Measurements from ENCODE around the gene MYL2. TPM values are rescaled to one million over a fixed set of nuclear protein-coding genes. Genes with fewer than 3 reads are reported as not detected.
"Not testable (repeated sequence)": the region's sequence is repeated elsewhere in the genome, so short reads cannot be mapped to it uniquely, and the experiment has no call there.

The MYL2 gene, protein sequence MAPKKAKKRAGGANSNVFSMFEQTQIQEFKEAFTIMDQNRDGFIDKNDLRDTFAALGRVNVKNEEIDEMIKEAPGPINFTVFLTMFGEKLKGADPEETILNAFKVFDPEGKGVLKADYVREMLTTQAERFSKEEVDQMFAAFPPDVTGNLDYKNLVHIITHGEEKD
- polyA plus RNA-seq (ENCODE audit: insufficient read depth in 1 of 5, insufficient read length in 5 of 5, low replicate concordance in 1 of 5), result 10 to 100 TPM in 1 of 5 donors, 1 to 10 TPM in 1, under 1 TPM in 1, not detected in 2; 0.60 to 40.4 (median 1.1) TPM
- long read RNA-seq, donor 1, result 0 reads
- long read RNA-seq, donor 2, result 0 reads
- long read RNA-seq, donor 3, transcript MYL2-201 (7 exons, 807 nt), result major isoform, 9 of 9 reads
- long read RNA-seq, donor 3, partial matches to known transcripts, result 0 of 9 reads
- long read RNA-seq, donor 3, other reads (novel, unspliced or antisense), result 0 of 9 reads
- long read RNA-seq, donor 4, result 0 reads
- long read RNA-seq, donor 5, partial matches to known transcripts, result 0 of 2 reads
- long read RNA-seq, donor 5, other reads (novel, unspliced or antisense), result 0 of 2 reads
- long read RNA-seq, donor 6, partial matches to known transcripts, result 0 of 2 reads
- long read RNA-seq, donor 6, other reads (novel, unspliced or antisense), result 0 of 2 reads
- long read RNA-seq, donor 7, partial matches to known transcripts, result 0 of 1 reads
- long read RNA-seq, donor 7, other reads (novel, unspliced or antisense), result 0 of 1 reads
- long read RNA-seq, donor 8, result 0 reads

DNA sequence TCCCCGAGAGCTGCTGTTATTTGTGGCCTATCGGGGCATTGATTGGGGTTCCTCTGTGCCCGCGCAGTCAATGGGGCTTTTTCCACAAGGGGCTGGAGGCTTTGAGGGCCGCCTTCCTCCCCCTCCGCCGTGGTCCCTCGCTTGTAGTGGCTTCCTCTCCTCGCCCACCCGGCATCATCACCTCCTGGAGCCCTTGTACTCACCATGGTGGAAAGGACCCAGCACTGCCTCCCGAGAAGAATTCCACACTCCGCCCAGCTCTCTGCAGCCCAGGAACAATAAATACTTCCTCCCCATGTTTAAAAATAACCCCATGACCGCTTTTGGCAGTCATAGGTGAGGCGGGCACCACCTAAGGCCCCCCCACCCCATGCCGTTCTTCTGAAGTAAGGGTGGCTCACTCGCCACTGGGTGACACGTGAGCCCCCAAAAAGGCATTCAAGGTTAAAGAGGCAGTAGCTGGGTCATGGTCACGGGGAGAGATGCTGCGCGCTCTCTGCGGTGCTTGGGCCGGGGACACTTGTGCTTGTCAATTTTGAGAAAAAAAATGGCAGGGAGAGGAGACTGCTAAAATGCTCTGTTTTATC is at the start of gene MYL2:
Gene MYL2 (minus strand): TSS at position 256 of the 587 bp plus-strand sequence. CDS start 50 bp downstream, at position 206.
- no peak for DNase-seq

DNA sequence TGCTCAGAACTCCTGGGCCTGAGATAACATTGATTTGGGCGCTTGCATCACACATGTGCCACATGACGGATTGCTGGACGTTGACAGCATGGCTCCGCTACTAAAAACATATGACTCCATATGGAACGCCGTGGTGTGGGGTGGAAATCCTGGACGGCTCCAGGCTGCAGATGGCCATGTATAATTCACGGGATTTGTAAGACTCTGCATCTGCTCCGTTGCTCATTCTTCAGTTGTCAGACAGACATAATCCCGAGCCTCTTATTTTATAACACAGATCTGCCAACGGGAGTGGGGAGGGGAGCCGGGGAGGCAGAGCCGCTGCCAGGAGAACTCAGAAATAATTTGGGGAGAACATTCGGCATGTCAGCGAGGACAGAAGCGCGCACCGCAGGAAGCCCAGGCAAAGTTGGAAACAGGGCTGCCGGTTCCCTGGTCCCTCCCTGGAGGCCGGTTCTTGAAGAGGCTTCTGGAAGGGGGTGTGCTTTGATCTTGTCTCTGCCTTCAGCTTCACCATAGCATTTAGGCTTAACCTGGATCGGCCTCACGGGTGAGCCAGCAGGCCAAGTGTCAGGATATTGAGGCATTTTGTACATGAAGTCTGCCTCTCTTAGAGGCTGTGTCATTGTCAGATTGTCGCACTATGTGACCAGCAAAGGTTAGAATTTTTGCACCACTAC is 45.8 kb upstream of the MYL2 start:
- DNase-seq, result peak; percentile 5 to 14

DNA sequence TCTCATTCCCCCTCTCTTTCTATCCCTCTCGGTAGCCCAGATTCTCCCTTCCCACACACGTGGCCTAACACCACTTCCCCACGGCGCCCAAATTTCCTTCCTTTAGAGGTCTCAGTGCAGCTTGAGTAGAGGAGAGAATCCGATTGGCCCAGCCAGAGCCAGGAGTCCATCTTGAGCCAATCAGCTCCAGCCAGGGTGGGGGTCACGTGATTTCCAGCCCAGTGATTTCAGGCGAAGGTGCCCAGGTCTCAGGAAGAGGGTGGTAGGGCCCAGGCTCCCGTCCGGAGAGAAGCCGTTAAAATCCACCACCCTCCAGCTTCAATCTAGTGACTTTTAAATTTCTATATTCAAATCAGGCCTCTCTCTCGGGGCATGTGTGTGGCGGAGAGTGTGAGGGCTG is 45.2 kb upstream of the MYL2 start:
- DNase-seq, result no peak

DNA sequence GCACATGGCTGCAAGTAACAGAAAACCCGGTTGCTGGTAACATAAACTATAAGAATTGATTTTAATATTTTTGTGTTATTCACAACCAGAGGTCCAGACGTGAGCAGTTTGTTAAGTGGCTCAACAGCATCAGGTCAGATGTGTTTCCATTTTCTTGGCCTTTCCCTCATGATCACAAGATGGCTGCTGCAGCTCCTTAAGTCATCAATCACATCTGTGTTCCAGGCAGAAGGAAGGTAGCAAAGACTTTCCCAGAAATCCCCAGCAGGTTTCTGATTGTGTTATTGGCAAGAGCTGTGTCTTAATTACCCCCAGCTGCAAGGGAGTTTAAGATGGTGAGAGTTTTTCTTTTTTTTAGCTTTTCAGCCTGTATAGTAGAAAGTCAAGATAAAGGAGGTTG is 40.4 kb upstream of the MYL2 start:
- no peak for DNase-seq

DNA sequence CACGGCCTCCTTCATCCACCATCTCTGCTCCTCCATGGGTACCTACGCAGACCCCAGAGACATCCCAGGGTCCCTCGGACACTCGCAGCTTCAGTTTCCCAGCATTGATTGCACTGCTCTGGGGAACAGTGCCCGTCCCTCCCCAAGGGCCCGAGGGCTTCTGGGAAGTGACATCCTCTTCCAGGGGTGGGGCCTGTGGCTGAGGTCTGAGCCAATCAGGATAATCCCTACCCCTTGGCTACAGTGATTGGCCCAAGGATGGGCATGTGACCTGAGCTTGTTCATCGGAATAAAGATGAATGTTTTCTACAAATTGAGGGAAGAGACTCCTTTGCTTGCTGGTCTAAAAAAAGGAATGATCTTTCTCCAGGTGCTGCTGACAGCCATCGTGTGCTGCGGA is 37.3 kb upstream of the MYL2 start:
- DNase-seq, result no peak

DNA sequence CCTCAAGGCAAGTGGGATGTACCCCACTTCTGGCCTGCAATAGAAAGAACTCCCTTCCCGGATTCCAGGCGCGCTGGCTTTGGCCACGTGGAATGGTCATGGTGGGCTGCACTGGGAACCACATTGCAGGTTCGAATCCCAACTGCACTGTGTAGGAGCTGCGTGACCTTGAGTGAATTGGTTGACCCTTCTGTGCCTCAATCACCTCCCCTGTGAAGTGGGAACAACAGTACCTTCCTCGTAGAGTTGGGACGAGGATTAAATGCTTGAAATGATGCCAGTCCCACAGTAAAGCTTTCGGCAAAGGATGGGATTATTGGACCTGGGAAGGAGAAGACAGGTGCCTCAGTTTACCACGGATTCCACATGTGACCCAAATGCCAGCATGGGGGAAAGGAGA is 36.8 kb upstream of the MYL2 start:
- DNase-seq, result no peak

DNA sequence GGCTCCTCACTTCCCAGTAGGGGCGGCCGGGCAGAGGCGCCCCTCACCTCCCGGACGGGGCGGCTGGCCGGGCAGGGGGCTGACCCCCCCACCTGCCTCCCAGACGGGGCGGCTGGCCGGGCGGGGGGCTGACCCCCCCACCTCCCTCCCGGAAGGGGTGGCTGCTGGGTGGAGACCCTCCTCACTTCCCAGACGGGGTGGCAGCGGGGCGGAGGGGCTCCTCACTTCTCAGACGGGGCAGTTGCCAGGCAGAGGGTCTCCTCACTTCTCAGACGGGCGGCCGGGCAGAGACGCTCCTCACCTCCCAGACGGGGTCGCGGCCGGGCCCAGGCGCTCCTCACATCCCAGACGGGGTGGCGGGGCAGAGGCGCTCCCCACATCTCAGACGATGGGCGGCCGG is 30.5 kb upstream of the MYL2 start:
- DNase-seq, result not testable (repeated sequence)

DNA sequence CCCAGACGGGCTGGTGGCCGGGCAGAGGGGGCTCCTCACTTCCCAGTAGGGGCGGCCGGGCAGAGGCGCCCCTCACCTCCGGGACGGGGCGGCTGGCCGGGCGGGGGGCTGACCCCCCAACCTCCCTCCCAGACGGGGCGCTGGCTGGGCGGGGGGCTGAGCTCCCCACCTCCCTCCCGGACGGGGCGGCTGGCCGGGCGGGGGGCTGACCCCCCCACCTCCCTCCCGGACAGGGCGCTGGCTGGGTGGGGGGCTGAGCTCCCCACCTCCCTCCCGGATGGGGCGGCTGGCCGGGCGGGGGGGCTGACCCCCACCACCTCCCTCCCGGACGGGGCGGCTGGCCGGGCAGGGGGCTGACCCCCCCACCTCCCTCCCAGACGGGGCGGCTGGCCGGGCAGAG is 30.1 kb upstream of the MYL2 start:
- not testable (repeated sequence) for DNase-seq

DNA sequence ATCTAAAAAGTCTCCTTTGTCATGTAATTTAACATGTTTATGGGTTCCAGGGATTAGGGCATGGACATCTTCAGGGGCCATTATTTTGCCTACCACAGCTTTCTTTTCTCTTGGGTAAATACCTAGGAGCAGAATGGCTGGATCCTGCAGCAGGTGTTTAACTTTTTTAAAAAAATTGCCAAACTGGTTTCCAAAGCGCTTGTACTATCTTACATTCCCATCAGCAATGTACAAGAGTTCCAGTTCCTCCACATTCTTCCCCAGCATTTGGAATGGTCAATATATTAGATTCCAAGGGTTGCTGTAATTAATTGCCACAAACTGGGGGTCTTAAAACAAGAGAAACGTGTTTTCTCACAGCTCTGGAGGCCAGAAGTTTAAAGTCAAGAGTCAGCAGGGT is 27.7 kb upstream of the MYL2 start:
- DNase-seq, result no peak

DNA sequence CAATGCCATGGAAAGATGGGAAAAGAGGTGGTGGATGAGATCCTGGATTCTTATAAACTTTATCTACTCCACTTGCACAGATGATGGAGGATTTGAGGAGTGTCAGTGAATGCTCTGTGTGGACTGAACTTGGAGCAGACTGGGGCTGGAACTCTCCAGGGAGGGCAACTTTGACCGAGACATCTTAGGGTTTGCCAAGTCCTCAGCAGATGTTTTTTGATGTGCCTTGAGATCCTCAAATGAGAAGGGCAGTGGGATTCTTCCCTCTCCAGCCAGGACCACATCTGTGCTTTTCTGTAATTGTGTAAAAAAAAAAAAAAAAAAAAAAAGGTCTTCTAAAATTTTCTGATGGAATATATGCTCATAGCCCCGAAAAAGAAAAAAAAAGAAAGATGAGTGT is 23.0 kb upstream of the MYL2 start:
- no peak for DNase-seq

DNA sequence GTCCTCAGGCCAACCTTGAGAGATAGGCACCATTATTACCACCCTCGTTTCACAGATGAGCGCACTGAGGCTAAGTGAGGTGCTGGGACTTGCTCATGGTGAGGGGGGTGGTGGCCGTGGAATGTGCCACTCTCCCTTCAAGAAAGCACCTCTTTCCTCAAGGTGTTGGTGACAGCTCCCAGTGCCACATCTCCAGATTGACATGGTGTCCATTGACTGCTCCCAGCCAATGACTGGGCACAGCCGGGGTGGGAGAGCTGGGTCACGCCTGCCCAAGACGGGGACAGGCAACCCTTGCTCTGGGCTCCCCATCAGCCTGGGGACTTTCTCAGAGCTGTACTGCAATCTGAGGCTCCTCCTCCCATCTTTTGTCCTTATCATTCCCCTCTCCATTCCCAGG is 21.0 kb upstream of the MYL2 start:
- DNase-seq, result no peak

DNA sequence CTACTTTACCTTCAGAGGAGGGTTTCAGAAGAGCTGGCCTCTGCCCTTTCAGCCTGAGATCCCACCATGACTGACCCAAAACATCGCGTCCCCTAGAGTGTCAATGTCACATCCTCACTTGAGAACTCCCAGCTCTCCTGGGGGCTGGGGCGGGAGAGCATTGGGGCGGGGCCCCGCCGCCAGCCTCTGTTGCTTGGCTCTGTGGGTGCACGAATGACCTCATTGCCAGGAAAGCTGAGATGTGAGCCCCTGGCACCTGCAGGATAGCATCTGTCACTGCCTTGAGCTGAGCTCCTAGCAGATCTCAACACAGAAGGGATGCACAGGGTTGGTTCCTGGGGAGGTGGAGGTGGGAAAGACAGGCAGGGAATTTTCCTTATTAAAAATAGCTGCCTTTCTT is 20.6 kb upstream of the MYL2 start:
- DNase-seq, result no peak

DNA sequence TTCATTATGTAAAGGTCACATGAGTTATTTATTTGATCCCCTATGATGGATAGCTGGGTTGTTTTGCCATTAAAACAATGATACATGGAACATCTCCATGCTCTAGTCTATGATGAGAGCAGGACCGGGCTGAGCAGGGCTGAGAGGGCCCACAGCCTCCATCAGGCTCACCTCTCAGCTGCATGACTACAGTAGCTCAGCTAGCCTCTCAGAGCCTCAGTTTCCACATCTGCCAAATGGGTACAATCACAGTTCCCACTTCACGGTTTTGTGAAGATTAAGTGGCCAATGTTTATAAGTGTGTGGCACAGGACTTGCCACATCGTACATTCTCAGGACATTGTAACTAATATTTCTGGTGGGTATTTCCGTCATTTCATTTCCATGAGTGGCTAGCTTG is 19.9 kb upstream of the MYL2 start:
- no peak for DNase-seq

DNA sequence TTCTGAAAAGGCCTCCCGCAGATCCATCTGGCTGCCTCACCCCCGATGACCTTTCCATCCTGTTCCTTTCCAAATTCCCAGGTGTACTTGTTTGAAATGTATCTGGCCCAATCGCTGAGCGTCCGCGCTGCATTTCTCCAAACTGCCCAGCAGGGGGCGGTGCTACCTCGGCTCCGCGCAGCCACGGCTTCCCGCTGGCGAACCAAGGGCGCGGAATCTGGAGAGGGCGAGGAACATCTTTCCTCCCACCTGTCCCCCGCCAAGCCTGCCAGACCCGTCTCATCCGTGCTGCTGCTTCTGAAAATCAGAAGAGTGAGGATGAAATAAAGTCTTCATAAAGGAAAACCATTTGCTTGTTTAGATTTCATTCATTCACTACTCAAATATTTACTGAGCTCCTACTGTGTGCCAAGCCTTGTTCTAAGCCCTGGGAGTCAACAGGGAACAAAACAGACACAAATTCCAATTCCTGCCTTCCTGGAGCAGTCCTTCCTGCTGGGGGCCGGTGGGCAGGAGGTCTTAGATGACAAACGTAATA is 16.8 kb upstream of the MYL2 start:
- peak; percentile 21 to 42 for DNase-seq

DNA sequence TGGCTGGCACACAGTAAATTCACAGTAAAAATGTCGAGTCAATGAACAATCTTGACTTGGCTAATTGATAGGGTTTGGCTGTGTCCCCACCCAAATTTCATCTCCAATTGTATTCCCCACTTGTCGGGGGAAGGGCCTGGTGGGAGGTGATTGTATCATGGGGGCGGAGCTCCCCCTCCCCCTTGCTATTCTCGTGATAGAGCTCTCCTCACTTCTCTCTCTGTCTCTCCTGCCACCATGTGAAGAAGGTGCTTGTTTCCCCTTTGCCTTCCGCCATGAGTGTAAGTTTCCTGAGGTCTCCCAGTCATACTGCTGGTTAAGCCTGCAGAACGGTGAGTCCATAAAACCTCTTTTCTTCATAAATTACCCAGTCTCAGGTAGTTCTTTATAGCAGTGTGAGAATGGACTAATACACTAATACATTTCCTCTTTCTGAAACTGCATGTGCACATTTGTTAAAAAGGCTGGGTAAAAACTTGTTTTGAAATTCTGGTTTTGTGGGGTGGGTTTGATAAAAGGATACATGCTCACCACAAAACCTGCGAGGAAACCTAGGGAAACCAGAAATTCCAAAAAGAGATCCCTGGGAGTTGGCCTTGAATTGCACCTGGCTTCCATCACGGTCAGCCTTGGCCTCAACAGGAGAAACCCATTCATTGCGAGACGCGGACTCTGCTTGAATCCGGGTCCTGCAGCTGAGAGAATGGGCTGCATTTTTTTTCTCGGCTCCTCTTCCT is 16.2 kb upstream of the MYL2 start:
- no peak for DNase-seq

DNA sequence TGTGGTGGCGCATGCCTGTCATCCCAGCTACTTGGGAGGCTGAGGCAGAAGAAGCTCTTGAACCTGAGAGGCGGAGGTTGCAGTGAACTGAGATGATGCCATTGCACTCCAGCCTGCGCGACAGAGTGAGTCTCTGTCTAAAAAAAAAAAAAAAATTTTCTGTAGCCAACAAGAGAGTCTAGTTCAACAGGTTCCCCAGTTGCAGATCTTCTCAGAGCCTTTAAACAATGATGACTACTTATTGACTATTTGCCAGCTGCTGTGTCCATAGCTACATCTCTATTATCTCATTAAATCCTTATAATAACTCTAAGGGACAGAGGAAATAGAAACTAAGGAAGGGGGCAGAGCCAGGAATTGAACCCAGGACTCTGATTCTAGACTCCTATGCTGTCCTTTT is 15.2 kb upstream of the MYL2 start:
- DNase-seq, result no peak

DNA sequence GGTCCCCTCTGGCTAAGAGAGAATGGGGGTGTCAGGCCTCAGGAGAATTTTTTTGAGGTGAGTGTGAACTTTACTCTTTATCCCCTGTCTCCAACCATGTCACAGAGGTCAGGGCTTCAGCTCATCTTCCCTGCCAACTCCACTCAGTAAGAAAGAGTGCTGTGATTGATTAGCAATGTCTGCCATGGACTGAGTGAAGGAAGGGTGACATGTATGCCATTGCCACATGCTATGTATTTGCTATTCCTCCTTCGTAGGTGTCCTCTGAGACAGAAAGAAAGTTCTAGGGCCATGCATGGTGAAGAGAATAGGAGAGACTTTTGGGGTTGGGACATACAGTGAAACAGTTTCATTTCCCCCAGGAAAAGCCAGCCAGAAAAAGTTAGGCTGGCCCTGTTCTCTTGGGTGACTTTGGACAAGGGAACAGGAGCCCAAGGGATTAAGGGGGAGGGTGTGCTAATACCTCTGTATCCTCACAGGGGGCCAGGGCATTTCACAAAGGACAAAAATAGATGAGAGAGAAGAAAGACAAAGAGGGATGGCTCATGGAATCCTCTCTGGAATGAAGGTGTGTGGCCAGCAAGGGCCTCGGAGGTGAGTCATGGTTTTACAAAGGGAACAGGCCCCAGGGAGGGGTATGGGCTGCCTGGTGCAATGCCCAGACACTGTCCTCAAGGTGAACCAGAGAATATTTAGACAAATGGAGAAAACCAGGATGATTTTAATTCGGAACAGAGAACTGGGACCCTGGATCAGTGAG is 13.9 kb upstream of the MYL2 start:
- DNase-seq, result no peak

DNA sequence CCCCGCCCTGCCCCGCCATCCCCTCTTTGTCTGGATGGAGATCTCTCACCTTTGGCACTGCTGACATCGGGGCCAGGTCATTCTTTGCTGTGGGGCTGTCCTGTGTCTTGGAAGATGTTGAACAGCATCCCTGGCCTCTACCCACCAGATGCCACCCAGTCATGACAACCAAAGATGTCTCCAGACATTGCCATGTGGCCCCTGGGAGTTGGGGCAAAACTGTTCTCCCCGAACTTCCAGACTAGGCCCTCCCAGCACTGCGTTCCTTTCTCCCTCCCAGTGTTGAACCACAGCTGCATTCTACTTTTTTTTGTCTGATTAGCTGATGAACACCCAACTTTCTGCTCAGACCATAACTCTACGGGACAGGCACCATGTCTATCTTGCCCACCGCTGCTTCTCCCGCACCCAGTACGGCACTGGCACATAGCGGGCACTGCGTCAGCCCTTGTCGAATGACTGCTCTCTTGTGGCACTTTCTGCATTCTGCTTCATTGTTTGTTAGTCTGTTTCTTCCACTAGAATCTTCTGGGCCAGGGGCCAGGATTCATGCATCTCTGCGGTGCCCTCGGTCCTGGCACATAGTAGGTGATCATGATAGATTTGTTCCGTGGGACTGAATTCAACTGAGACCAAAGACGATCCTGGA is 13.1 kb upstream of the MYL2 start:
- DNase-seq, result no peak

DNA sequence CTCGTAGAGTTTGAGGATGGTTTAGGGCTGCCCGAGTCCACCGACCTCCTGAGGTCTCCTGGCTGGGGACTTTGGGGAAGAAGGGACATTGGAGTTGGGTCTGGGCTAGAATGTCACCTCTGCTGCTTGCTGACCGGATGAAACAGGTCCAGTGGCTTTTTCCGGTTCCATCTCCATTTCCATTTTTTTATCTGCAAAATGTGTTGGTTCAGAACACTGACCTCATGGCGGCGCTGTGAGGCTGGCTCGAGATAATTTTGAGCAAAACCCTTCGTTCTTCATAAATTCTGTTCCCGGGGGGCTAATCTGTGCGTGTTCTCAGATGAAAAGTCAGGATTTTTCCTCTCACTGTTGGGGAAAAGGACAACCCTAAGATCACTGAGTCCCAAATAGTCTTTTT is 11.7 kb upstream of the MYL2 start:
- DNase-seq, result no peak

DNA sequence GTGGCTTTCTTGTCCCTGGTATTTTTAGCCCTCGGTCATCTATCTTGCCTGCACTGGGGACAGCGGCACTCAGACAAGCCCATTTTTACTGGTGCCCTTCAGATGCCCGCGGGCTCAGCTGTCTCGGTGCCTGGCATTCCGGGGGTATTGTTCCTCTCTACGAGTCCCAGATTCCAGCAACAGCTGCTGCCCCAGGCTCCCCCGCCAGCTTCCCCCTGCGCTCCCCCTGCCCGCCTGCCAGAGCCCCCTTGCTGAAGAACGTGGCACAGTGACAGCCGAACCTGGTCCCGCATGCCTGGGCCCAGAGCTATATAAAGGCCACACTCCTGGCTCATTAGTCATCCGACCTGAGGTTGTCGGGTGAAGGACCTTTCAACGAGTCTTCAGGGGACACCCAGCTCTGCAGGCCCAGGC is 10.9 kb upstream of the MYL2 start:
- DNase-seq, result no peak

Measured in right lung (tissue), 10 donors.